PC-9 (cell line): ENCODE results near the gene HSPB7.

ENCODE experiments used
- EZH2 ChIP-seq: fragments of 200-600 bp; sonication (generic); IDR thresholded peaks from 2 replicates; pipeline ENCODE4 v1.8.0; 2017; ENCODE audit warnings: antibody characterized with exemption, low read depth
- TF ChIP-seq, protein P1 (sequence below): fragments of 200-600 bp; sonication (generic); conservative IDR thresholded peaks from 2 replicates; pipeline ENCODE4 v1.6.1; 2017; ENCODE audit warnings: mixed run types, antibody characterized with exemption, mild to moderate bottlenecking, moderate library complexity

- TF ChIP-seq, protein P1, sequence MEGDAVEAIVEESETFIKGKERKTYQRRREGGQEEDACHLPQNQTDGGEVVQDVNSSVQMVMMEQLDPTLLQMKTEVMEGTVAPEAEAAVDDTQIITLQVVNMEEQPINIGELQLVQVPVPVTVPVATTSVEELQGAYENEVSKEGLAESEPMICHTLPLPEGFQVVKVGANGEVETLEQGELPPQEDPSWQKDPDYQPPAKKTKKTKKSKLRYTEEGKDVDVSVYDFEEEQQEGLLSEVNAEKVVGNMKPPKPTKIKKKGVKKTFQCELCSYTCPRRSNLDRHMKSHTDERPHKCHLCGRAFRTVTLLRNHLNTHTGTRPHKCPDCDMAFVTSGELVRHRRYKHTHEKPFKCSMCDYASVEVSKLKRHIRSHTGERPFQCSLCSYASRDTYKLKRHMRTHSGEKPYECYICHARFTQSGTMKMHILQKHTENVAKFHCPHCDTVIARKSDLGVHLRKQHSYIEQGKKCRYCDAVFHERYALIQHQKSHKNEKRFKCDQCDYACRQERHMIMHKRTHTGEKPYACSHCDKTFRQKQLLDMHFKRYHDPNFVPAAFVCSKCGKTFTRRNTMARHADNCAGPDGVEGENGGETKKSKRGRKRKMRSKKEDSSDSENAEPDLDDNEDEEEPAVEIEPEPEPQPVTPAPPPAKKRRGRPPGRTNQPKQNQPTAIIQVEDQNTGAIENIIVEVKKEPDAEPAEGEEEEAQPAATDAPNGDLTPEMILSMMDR: no peak
- no peak for TF ChIP-seq EZH2
These were observed 7.0 kb downstream of the HSPB7 start for GRCh38 chr1:16010837-16011236.
